GM21619 (cell line): ENCODE measurements around the gene TIMM13.

Source experiments
- ATAC-seq: cut with Tn5 transposase; IDR thresholded peaks from one replicate; pipeline ENCODE4 v1.9.1; 2021; ENCODE audit not compliant: unreplicated experiment

TIMM13 gene

DNA sequence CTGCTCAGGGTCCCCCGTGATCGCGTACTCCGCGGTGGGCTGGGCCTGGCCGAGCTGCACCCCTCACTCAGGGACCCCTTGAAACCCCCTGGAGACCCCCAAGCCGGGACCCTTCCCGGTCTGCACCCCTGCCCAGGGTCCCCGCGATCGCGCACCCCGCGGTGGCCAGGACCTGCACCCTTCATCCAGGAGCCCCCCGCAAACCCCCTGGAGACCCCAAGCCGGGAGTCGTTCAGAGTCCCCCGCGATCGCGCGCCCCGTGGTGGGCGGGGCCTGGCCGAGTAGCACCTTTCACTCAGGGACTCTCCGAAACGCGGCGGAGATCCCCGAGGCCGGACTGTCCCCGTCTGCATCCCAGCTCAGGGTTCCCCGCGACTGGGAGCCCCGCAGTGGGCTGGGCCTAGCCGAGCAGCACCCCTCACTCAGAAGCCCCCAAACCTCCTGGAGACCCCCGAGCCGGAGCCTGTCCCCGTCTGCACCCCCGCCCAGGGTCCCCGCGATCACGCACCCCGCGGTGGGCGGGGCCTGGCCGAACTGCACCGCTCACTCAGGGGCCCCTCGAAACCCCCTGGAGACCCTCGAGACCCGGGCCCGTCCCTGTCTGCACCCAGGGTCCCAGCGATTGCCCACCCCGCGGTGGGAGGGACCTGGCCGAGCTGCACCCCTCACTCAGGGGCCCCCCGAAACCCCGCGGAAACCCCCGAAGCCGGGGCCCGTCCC is 28.6 kb upstream of the TIMM13 start:
- ATAC-seq: no peak

DNA sequence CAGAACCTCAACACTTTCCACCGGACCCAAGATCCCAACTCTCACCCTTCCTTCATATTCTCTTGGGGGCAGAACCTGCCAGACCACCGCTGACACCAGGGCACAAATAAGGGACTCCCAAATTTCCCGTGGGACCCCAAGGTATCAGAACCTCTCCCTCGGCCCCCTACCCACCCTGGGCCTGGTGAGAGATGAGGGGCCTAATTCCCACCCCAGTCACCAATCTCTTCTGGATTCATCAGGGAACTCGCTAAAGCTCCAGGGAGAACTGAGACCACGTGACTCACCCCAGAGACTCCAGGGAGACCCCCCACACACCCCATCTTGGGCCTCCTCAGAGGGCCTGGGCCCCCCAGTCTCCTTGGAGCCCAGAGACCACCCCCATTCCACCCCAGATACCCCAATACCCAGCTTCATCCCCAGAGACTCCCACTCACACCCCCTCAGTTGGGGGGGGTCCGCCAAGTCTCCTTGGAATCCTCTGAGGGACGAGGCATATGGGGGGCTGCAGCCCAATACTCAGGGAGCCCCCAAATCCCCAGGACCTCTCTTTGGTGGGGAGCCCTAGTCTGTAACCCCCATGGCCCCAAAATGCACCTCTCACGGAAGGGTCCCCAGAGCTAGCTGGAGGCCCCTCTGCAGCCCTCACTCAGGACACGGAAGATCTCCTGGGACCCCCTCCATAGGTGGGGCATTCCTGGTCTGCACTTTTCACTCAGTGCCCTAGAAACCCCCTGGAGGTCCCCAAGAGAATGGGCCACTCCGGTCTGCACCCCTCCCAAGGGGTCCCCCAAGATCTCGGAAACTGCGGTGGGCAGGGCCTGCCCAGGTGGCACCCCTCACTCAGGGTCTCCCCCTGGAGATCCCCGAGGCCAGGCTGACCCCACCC is 27.8 kb upstream of the TIMM13 start:
- ATAC-seq: no peak

DNA sequence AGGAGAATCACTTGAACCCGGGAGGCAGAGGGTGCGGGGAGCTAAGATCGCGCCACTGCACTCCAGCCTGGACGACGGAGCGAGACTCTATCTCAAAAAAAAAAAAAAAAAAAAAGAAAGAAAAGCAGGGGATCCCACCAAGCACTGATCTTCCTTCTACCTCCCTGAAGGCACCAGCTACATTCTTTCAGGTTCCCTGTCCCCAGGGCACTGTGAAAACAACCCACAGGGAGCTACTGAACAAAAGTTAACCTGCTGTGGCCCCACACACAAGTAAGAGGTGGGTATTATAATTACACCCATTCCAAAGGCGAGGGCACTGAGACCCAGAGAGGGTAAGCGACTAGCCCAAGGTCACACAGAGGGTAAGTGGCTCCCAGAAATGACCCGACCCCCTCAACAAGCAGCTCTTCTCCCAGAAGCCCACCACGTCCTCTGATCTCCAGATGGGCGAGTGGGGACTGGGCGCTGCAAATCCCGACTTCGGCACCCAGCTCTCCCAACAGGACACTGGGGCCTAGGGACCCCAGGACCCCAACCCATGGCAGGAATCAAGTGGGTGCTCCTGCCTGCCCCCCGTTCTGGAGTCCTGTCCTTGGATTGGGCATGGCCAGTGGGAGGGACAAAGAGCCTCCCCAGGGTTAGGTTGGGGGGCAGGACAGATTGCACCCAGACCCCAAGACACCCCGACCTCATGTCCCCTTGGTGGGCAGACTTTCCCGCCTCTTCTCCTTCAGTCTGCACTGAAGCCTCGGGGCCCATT is 27.0 kb upstream of the TIMM13 start:
- no peak for ATAC-seq

DNA sequence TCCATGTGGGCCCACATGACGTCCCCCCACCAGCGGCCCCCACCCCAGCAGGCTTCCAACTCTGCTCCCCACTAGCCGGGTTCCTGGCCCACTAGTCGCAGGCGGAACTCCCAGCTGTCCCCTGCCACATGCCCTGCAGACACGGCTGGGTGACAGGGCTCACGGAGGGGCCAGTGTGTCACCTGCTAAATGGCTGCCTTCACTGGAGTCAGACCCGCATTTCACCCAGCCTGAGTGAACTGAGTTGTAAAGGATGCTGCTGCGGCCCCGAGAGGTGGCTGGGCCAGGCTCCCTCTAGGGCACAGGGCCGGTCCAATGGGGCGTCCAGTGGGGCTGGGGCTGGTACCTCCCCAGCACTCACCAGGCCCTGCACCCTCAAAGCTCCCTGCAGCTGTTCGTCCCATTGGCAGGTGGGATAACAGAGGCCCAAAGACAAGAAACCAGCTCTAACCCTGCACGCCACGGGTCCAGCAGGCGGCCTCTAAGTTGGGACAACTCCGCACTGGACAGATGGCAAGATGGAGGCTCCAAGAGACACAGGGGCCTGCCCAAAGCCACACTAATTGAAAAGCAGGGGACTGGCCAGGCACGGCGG is 26.1 kb upstream of the TIMM13 start:
- no peak for ATAC-seq

DNA sequence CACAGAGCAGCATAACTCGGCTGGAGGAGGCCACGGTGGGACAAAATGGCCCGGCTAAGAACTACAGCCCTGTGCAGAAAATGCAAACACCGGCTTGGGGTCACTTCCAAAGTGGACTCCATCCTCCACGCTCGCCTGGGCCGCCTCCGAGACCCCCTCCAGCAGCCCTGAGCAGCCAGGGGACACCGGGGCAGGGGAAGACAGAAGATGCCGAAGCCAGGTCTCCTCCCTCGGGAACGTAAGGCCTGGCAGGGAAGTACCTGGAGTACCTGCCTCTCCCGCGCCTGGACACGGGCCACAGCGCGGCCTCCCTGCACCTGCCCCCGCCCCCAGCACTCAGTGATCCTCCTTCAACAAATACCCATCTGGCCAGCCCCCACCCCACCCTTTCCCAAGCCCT is 24.4 kb upstream of the TIMM13 start:
- no peak for ATAC-seq

DNA sequence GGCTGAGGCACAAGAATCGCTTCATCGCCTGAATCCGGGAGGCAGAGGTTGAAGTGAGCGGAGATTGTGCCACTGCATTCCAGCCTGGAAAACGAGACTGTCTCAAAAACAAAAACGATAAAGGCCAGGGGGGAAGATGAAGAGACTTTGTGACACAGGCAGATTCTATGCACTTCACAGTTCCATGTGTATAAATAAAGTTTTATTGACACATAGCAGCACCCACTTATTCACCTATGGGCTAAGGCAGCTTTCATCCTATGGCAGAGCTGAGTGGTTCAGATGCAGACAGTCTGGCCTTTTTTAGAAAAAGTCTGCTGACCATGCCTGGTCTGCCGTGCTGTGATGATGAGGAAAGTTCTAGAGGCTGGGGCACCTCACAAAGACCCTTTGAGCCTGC is 23.8 kb upstream of the TIMM13 start:
- no peak for ATAC-seq

DNA sequence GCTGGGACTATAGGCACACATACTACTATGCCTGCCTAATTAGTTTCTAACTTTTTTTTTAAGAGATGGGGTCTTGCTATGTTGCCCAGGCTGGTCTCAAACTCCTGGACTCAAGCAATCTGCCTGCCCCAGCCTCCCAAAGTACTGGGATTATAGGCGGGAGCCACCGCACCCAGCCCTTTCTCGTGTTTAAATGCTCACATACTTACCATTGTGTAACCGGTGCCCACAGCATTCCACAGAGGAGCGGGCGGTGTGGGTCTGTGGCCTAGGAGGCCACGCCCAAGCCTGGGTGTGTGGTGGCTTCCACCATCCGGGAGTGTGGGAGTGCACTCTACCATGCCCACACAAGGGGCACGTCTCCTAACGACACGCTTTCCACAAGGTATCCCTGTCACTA is 21.6 kb upstream of the TIMM13 start:
- ATAC-seq: no peak

DNA sequence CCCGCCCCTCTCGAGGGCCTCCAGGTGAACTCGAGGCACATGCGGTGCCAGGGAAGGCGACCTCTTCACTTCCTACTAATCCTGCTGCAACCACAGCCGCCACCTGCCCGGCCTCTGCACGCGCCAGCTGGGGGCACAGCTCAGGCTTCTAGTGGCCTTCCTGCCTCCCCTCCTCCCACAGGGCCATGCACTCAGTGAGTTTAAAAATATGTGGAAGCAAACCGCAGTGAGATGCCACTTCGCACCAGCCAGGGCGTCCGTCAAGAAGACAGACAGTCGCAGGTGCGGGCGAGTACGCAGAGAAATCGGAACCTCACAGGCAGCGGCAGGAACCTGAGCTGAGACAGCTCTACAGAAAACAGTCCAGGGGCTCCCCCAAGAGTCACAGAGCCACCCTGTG is 19.0 kb upstream of the TIMM13 start:
- no peak for ATAC-seq

DNA sequence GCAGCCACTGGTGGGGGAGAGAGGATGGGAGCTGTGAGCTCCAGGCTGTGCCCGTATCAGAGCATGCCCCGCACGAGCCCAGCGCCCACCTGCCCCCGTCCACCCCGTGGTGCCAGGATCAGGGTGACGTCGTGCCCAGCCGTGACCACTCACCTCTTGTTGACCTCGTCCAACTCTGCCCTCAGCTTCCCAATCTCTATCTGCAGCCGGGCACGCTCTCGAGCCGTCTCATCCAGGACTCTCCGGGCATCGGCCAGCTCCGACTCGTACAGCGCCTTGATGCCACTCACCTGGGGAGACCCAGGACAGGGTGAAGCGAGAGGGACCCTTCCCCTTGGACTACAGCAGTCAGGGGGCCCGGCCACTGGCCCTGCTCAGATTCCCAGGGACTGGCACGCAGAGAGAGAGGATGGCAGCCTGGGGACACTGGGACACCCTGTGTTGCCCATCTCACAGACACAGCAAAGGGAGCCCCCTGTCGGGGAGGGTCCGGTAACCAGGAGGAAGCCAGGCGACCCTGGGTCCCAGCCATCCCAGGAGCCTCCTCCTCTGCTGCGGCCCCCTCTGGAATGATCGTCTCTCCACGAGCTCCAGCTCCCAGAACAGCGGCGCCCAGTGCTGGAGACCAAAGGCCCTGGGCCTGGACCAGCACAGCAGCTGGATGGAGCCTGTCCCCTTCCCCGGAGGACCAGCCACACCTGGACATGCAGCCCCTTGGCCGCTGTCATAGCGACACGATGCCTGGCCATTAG is 17.0 kb upstream of the TIMM13 start:
- no peak for ATAC-seq

DNA sequence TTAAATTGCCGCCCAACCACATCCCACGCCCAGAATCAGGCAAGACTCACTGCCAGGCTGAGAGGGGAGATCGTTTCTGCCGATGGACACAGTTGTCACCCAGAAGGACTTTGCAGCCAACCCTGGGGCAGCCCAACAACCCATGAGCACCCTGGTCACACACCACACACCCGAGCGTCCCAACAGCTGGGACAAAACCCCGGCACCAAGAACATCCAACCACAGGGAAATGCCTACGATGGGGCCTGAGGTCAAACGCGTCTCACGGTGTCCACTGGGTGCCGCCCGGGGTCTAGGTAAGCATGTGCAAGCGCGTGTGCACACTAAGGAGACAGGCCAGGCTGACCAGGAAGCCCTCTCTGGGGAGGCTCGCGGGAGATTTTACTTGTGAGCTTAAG is 16.4 kb upstream of the TIMM13 start:
- ATAC-seq: no peak

DNA sequence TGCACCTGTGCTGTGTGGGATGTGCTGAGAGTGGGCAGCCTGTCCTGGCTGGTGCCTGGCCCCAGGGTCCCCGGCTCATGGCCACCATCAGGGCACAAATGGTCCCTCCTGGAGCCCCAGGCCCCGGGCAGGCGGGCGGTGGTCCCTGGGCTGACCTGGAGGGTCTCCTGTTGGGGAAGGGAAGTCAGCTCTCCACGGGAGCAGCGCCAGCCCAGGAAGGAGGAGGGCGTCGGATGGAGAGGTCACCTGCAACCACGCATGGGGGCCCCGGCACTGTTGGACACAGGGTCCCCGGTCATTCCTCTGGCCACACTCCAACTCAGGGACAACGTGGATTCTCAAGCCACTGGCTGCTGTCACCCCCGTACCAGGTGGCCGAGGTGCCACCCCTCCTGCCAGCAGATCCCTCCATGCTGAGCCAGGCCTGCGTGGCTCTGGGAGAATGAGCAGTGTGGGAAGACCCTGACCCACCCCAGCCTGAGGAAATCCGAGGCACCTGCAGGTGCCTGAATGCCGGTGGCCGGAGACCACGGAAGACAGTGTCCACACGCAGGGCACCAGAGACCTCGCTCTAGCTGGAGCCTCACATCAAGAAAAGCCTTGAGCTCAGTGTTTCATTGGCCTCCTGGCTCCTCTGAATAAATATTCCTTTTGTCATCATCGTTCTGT is 15.9 kb upstream of the TIMM13 start:
- ATAC-seq: no peak

DNA sequence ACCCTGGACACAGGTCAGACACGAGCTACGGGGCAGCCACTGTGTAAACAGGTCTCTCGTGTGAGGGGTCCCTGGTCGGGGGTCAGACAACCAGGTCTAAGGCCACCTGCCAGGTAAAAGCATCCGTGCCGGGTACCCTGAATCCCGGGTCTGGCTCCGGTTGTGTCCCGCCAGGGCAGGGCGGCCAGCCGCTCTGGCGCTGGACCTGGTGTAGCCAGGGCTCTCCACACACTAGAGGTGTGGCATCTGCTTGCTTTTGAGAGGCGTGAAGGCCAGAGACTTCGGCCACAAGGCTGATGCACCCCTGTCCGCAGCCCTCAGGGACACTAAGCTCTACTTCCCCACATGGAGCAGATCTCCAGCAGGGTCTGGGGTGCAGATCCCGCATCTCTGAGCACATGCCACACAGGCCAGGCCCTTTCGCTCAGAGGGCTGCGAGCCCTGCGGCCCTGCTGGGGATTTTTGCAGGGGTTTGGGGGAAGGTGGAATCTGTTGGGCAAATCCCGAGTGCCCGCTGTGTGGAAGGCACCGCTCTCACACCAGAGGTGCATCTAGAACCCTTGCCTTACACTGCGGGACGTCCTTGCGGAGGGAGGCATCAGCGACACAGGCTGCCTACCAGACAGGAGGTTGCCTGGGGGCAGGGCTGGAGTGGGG is 13.8 kb upstream of the TIMM13 start:
- no peak for ATAC-seq

DNA sequence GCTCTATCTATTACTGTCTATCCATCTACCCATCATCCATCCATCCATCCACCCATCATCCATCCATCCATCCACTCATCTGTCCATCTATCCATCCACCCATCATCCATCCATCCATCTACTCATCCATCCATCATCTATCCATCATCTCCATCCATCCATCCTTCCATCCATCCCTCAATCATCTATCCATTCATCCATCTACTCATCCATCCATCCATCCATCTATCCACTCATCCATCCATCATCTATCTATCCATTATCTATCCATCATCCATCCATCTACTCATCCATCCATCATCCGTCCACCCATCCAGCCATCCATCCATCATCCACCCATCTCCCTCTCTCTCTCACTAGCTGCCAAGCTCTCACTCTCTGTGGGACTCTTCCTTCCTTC is 13.1 kb upstream of the TIMM13 start:
- no peak for ATAC-seq

DNA sequence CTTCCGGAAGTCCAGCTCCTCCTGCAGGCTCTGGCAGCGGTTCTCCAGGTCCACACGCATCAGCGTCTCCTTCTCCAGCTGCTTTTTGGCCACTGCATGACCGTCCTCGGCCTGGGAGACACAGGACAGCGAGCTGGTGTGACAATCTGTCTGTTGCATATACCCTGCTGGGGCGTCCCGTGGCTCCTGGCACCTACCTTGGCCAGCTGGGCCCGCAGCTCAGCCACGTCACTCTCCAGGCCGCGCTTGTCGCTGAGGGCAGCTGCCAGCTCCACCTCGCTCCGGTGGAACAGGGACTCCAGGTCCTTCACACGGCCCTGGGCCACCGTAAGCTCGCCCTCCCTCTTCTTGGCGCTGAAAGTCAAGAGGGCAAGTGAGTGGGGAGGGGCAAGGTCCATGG is 10.8 kb upstream of the TIMM13 start:
- no peak for ATAC-seq

DNA sequence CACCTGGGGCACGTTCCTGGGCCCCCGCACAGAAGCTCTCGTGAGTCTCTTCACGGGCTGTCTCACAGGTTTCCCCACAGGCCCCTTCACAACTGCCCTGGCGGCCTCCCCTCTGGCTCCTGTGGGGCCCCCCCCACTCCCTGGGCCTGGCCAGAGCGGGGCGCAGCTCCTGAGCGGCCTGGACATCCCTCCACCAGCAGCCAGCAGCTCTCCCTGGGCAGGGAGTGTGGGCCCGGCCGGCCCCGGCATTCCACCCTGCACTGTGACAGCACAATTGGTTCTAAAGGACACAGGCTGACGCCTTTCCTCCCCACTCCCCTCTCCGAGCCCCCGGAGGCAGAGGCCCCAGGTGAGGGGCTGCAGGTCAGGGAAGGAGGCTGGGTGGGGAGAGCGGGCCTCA is 9.5 kb upstream of the TIMM13 start:
- ATAC-seq: no peak

DNA sequence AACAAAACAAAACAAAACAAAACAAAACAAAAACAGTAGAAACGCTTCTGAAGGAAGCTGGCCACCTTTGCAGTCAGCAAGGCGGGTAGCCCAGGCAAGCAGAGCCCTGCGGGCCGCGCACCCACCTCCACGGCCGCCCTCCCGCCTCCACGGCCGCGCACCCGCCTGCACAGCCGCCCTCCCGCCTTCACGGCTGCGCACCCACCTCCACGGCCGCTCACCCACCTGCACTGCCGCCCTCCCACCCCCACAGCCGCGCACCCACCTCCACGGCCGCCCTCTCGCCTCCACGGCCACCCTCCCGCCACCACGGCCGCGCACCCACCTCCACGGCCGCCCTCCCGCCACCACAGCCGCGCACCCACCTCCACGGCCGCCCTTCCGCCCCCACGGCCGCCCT is 9.0 kb upstream of the TIMM13 start:
- ATAC-seq: no peak

DNA sequence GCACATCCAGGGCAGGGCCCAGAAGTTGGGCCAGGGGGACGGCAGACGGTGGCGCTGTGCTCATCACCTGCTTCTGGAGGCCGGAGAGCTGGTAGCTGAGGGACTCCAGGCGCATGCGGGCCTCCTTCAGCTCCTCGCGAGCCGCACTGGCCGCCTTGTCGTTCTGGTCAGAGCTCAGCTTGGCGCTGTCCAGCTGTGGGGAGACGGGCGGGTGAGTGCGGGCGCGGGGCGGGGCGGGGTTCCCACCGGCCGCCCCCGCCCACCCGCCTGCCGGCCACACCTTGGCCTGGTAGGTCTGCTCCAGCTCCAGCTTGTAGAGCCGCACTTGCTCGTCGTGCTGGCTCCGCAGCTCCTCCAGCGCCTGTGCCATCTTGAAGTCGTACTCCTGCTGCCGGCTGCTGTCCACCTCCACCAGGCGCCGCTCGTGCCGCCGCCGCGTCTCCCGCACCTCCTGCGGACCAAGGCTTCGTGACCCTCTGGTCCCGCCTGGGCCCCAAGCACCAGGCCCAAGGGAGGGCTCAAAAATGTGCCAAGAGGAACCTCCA is 7.4 kb upstream of the TIMM13 start:
- no peak for ATAC-seq

DNA sequence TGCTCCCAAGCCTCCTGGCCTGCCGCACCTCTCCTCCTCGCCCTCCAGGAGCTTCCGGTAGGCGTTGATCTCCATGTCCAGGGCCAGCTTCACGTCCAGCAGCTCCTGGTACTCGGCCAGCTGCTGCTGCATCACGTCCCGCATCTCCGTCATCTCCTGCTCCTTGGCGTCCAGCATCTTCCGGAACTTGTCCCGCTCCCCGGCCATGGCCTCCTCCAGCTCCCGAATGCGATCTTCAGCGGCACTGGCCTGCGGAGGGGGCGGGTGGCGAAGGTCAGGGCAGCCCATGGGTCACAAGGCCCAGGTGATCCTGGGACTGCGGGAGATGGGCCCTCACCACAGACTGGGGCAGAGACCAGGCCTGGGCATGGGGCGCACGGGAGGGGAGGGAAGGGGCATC is 6.9 kb upstream of the TIMM13 start:
- ATAC-seq: no peak

DNA sequence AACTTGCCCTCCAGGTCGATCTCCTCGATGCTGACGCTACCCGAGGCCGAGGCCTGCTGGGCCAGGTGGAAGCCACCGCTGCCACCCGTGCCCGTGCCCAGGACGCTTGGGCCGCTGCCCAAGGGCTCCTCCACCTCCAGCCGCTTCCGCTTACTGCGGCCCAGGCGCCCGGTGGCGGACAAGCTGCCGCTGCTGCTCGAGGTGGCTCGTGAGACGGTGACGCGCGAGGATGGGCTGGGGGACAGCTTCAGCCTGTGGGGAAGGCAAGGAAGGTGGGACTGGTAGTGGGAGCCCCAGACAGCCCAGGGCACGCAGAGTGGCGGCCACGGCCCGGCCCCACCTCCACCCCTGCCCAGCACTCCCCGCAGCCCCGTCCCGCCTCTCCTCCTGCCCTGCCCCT is 6.5 kb upstream of the TIMM13 start:
- ATAC-seq: no peak
